CMK (cell line): ENCODE results near the gene PPFIA4.
A peak's percentile ranks its signal among the peaks of the same experiment; 100 is the strongest.

Experiments
- DNase-seq: peaks from one replicate; pipeline ENCODE4 v3.0.0-alpha.2; 2010; ENCODE audit warnings: low read depth

PPFIA4 gene

GRCh38 chr1:203099805-203100515, 73.7 kb downstream of the PPFIA4 start:
- no peak for DNase-seq

GRCh38 chr1:203100516-203100869, 74.2 kb downstream of the PPFIA4 start:
- no peak for DNase-seq

- no peak for DNase-seq
These were observed 75.7 kb downstream of the PPFIA4 start for GRCh38 chr1:203101813-203102634.

GRCh38 chr1:203103216-203103615, 76.9 kb downstream of the PPFIA4 start:
- DNase-seq: no peak

- DNase-seq: no peak
These were observed 77.7 kb downstream of the PPFIA4 start for GRCh38 chr1:203103829-203104495.

GRCh38 chr1:203104789-203105390, 78.6 kb downstream of the PPFIA4 start:
- DNase-seq: no peak

- DNase-seq: no peak
These were observed 86.2 kb downstream of the PPFIA4 start for GRCh38 chr1:203112475-203112874.

GRCh38 chr1:203113308-203113707, 87.0 kb downstream of the PPFIA4 start:
- DNase-seq: no peak

- DNase-seq: no peak
These were observed 87.9 kb downstream of the PPFIA4 start for GRCh38 chr1:203114202-203114601.

GRCh38 chr1:203116091-203116820, 90.0 kb downstream of the PPFIA4 start:
- no peak for DNase-seq

GRCh38 chr1:203117611-203118575, 91.6 kb downstream of the PPFIA4 start:
- peak; percentile 55 for DNase-seq

- no peak for DNase-seq
These were observed 94.2 kb downstream of the PPFIA4 start for GRCh38 chr1:203120325-203121153.

- peak; percentile 81 for DNase-seq
These were observed 95.1 kb downstream of the PPFIA4 start for GRCh38 chr1:203121186-203122015.

- DNase-seq: no peak
These were observed 95.9 kb downstream of the PPFIA4 start for GRCh38 chr1:203122159-203122558.

- DNase-seq: no peak
These were observed 97.7 kb downstream of the PPFIA4 start for GRCh38 chr1:203124011-203124410.

GRCh38 chr1:203124546-203125317, 98.4 kb downstream of the PPFIA4 start:
- DNase-seq: no peak

GRCh38 chr1:203126151-203126865, 100.0 kb downstream of the PPFIA4 start:
- DNase-seq: no peak
